ENCODE measurements around the gene ARHGAP19. TPM values are rescaled to one million over a fixed set of nuclear protein-coding genes. Genes with fewer than 3 reads are reported as not detected.

ARHGAP19 gene
- total and polyA plus RNA-seq, 2 of the 8 experiments (the other 6 are each of a cell fraction or from before 2014, with no cell fraction given): 13.3 to 32.1 TPM

DNA sequence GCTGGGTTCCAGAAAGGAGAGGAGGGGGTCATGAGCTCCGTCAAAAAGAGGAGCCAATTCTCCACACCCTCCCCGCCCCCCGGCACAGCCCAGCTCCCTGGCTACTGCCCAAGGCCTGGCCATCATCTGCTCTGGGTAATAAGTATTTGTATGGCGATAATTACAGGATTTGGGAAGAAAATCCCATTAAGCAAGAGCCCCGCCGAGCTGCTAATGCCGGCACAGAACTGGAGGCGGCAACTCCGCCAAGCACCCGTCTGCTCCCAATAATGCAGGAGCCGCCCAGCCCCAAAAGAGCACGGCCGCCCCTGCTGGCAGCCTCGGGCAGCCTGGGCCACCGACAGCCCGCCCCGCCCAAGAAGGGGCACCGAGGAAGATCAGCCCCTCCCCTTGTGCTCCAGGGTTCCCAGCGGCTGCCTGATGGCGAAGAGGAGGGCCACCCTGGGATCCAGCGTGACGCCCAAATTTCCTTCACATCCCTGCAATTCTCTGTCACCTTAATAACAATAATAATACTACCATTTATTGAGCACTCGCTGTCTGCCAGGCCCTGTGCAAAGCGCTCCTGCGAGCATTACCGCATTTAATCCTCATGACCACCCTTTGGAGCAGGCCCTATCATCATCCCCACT lies 112.6 kb downstream of the ARHGAP19 start (continued):
- TF ChIP-seq ASH2L (IDR thresholded peaks at IDR 0.05; ENCODE audit: low read length) (no peak), BACH1 (IDR thresholded peaks at IDR 0.05; ENCODE audit: low read length) (no peak), YY1 (IDR thresholded peaks at IDR 0.05; ENCODE audit: low read depth, low read length) (0 out of 2 replicates have a peak, but pooled peaks have one; percentile 25)
